Thyroid gland (tissue), 4 donors: ENCODE data around the gene TMEM121B. TPM values are rescaled to one million over a fixed set of nuclear protein-coding genes. Genes with fewer than 3 reads are reported as not detected.

Experiments used
- DNase-seq, 2 donors: peaks; one replicate each; pipeline ENCODE4 v3.0.0-alpha.2; 2019
- H3K27ac ChIP-seq, 3 donors: fragments of 200-600 bp; sonication (generic); 1 replicate in 2 of 3; 2 replicates in 1 of 3; pipeline ENCODE4 v1.5.1; 2016 to 2019; ENCODE audit warnings: mild to moderate bottlenecking in 1 of 3, moderate library complexity in 1 of 3
- H3K27me3 ChIP-seq: fragments of 200-600 bp; sonication (generic); one replicate; pipeline ENCODE4 v1.5.1; 2019
- H3K36me3 ChIP-seq, 2 donors: fragments of 200-600 bp; sonication (generic); one replicate each; pipeline ENCODE4 v1.5.1; 2016 to 2019
- H3K4me1 ChIP-seq, 2 donors: fragments of 200-600 bp; sonication (generic); one replicate each; pipeline ENCODE4 v1.5.1; 2017 to 2019
- H3K4me3 ChIP-seq, 3 donors: fragments of 200-600 bp; sonication (generic); replicated peaks in 1 of 3; 1 replicate in 2 of 3; 2 replicates in 1 of 3; pipeline ENCODE4 v1.5.1; 2016; ENCODE audit warnings: mild to moderate bottlenecking in 1 of 3
- H3K9me3 ChIP-seq: fragments of 200-600 bp; sonication (generic); one replicate; pipeline ENCODE4 v1.5.1; 2017
- CTCF ChIP-seq, 6 experiments: fragments of 200-600 bp in 3 of 6; fragments of 450-650 bp in 3 of 6; sonication (generic) in 3 of 6; IDR thresholded peaks; one replicate each; pipeline ENCODE4 v1.5.1; 2016 to 2019; ENCODE audit warnings: antibody characterized with exemption in 6 of 6, mild to moderate bottlenecking in 2 of 6, inconsistent platforms in 1 of 6, moderate library complexity in 1 of 6
- POLR2A ChIP-seq, 2 donors: fragments of 450-650 bp; IDR thresholded peaks; one replicate each; pipeline ENCODE4 v1.6.1; 2017; ENCODE audit warnings: antibody characterized with exemption in 2 of 2, mild to moderate bottlenecking in 2 of 2, moderate library complexity in 1 of 2
- WGBS, 2 donors: methylation state at CpG; one replicate each; pipeline ENCODE4 v1.1.5; 2017; 5-methylcytosine and 5-hydroxymethylcytosine counted together
- intact Hi-C: fragments of 100-400 bp; cut with DNase I; formaldehyde crosslinking; loops from one replicate; pipeline ENCODE4 v1.15.1; 2023
- total RNA-seq, 4 donors: library from RNA; depleted of rRNA; stranded (reverse); fragments of >200 nt; gene quantifications; one replicate each; pipeline ENCODE4 v1.2.3, GENCODE V29; 2016

The TMEM121B gene
- total RNA-seq, 4 donors from 2014 or later: 0.10 to 0.17 TPM; not detected in 2

GRCh38 chr22:17115945-17116565, 5.1 kb downstream of the TMEM121B start:
- intact Hi-C loops: no loop called here
- 52 to 75% methylated on average over 5 of the region's 5 CpGs for WGBS, 2 donors
- TF ChIP-seq CTCF (IDR thresholded peaks at IDR 0.05) (no peak), POLR2A (IDR thresholded peaks at IDR 0.05) (no peak)

DNA sequence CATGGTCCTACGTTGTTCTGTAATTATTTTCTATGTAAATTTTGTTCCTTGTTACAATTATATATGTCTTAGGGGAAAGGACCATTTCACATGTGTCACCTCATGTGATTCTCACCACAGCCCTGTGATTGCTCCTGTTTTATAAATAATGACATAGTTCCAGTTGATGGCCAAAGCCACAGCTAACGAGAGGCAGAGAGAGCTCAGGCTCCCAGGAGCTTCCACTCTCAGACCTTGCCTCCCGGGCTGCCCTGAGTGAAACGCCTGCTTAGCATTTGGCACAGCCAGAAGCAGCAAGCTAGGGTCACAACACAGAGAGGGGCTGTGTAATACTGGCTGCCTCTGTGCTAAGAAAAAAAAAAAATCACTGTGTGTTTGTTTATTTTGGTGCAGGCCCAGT, 5.9 kb downstream of the TMEM121B start:
- no peak for TF ChIP-seq POLR2A (IDR thresholded peaks at IDR 0.05)
- TF ChIP-seq CTCF (IDR thresholded peaks at IDR 0.05): no peak
- DNase-seq: no peak
- H3K36me3 ChIP-seq: no peaks in the 10 kb centered on the region
- H3K4me3 ChIP-seq: no peak overlapping the region
- no peaks in the 10 kb centered on the region for H3K9me3 ChIP-seq
- peaks cover 0 to 4% of the 10 kb centered on the region in 2 donors for H3K4me1 ChIP-seq
- WGBS, 2 donors: 52 to 56% methylated on average over 4 of the region's 4 CpGs
- intact Hi-C loops: no loop called here
- no peak overlapping the region for H3K27ac ChIP-seq
- H3K27me3 ChIP-seq: no peaks in the 10 kb centered on the region

More at GRCh38 chr22:17115945-17116565, 5.1 kb downstream of the TMEM121B start:
- DNase-seq: no peak
- no peaks in the 10 kb centered on the region for H3K36me3 ChIP-seq
- H3K9me3 ChIP-seq: no peaks in the 10 kb centered on the region
- no peak overlapping the region for H3K4me3 ChIP-seq
- H3K27ac ChIP-seq: no peak overlapping the region
- H3K4me1 ChIP-seq: peaks cover 0 to 9% of the 10 kb centered on the region in 2 donors
- H3K27me3 ChIP-seq: no peaks in the 10 kb centered on the region

- Histone ChIP-seq H3K9me3 (no peaks in the 10 kb centered on the region), H3K36me3 (peaks cover 0 to under 1% of the 10 kb centered on the region in 2 donors), H3K4me1 (peaks cover 0 to 4% of the 10 kb centered on the region in 2 donors), H3K4me3 (no peak overlapping the region), H3K27me3 (no peaks in the 10 kb centered on the region), H3K27ac (no peak overlapping the region)
- intact Hi-C loops: no loop called here
- 84 to 89% methylated on average over 9 of the region's 9 CpGs for WGBS, 2 donors
- TF ChIP-seq CTCF (IDR thresholded peaks at IDR 0.05) (no peak), POLR2A (IDR thresholded peaks at IDR 0.05) (no peak)
- DNase-seq: no peak
Observed at GRCh38 chr22:17114898-17115235, 6.3 kb downstream of the TMEM121B start.

DNA sequence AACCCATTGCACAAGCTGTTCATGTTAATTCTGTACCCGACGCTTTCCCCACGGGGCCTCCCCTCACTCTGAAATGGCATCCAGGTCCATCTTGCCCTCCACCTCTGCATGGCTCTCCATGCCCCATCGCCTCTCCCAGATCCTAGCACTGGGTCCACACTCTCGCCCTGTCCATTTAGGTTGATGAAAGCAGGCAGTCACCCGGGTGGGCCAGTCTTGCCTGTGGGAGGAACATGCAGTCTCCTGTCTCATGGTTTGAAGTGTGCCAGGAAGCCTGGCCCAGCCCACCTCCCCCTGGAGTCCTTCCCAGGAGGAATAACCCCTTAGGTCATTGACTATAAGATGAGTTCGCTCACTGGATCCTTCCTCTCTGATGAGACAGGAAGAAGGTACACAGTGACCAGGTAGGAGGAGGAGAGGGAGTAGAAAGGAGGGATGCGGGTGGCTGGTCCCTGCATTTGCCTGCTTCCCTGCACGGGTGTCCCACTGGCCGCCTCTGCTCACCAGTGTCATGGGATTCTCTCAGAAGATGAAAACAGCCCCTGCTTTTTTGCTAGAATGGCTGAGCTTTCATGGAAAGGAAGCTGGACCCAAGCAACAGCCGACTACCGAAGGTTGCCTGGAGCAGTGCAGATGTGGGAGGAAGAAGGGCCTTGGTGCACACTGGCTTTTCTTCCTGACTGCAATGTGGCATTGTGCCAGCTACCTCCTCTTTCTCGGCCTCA, 6.8 kb downstream of the TMEM121B start:
- DNase-seq: no peak
- intact Hi-C loops: no loop called here
- no peak for TF ChIP-seq CTCF (IDR thresholded peaks at IDR 0.05)
- TF ChIP-seq POLR2A (IDR thresholded peaks at IDR 0.05): no peak
- no peaks in the 10 kb centered on the region for H3K9me3 ChIP-seq
- H3K4me3 ChIP-seq: no peak overlapping the region
- H3K27ac ChIP-seq: no peak overlapping the region
- H3K27me3 ChIP-seq: no peaks in the 10 kb centered on the region
- peaks cover 0 to 6% of the 10 kb centered on the region in 2 donors for H3K36me3 ChIP-seq
- 71% methylated on average over 12 to 13 of the region's 13 CpGs for WGBS, 2 donors
- H3K4me1 ChIP-seq: peaks cover 0 to 4% of the 10 kb centered on the region in 2 donors

DNA sequence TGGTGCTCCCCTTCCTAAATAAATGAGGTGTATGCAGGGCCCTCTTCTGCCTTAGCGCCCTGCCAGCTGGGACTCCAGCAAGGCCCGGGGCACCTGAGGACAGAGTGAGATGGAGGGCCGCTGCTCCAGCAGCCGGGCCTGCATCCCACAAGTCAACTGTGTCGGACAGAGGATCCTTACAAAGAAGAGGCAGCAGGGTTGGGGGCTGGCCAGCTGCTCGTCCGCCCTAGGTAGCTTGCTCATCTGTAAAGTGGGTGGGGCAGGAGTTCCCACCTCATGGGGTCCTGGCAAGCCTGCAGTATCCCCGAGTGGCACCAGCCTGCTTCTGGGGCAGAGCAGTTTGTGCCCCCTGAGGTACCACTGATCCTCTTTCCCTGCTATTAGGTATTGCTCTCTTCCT, 7.6 kb downstream of the TMEM121B start:
- H3K4me3 ChIP-seq: no peak overlapping the region
- no peak for DNase-seq
- H3K4me1 ChIP-seq: peaks cover 0 to 4% of the 10 kb centered on the region in 2 donors
- 81% methylated on average over 4 to 8 of the region's 8 CpGs for WGBS, 2 donors
- H3K27ac ChIP-seq: no peak overlapping the region
- H3K36me3 ChIP-seq: peaks cover 4 to 13% of the 10 kb centered on the region in 2 donors
- TF ChIP-seq POLR2A (IDR thresholded peaks at IDR 0.05): no peak
- TF ChIP-seq CTCF (IDR thresholded peaks at IDR 0.05): no peak
- H3K27me3 ChIP-seq: no peaks in the 10 kb centered on the region
- intact Hi-C loops: no loop called here
- no peaks in the 10 kb centered on the region for H3K9me3 ChIP-seq
